Activated CD4-positive, alpha-beta T cell treated with anti-CD3 and anti-CD28 coated beads, Interleukin-2, amount 50 U/mL, for 1 hour (primary cell): ENCODE measurements around the gene CALCOCO1.

ENCODE experiments used
- DNase-seq: peaks from one replicate; pipeline ENCODE4 v3.0.0-alpha.2; 2020

The CALCOCO1 gene

GRCh38 chr12:53751336-53752191 is 24.3 kb upstream of the CALCOCO1 start, which contains the start of gene CISTR:
Gene CISTR, minus strand, starts transcription at chr12:53751979.
- no peak for DNase-seq

DNA sequence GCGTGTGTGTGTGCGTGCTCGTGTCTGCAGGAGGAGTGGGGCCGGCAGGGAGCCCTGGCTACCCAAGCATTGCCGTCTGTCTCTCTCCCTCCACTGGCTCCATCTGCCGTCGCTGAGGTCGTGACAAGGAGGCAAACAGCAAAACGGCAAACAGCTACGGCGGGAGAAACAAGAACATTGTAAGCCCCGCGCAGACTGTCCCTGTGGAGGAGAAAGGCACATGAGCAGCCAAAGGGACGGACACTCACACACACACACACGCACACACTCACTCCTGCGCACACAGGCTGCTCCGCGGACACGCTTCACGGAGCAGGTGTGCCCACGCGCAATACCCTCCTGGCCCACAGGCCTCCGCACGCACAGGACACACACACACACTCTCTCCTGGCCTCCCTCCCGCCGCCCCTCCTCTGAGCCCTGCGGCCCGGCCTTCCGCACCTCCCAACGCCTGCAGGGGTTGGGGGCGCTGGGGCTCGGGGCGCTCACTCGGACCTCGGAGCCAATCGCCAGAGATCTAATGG is 23.6 kb upstream of the CALCOCO1 start:
- no peak for DNase-seq

GRCh38 chr12:53749986-53750811 is 22.9 kb upstream of the CALCOCO1 start:
- DNase-seq, result no peak

- DNase-seq, result no peak
These were observed 21.0 kb upstream of the CALCOCO1 start for GRCh38 chr12:53748072-53748840.

DNA sequence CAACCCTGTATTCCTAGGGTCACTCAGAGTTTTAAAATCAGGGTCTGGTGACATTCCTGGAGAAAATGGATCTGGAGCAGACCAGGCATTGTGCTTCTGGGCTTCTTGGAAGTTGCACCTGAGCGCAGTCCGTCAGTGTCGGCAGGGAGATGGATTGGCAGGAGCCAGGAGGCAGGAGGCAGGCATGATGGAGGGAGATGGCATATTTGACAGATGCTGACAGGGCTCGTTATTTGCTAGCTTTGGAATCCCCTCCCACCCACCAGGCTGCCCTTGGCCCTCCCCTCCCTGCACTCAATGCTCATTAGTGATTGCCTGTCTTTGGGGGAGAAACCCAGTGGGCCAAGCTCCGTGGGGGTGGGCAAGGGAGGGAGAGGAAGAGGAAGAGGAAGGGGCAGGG is 19.8 kb upstream of the CALCOCO1 start:
- no peak for DNase-seq

DNA sequence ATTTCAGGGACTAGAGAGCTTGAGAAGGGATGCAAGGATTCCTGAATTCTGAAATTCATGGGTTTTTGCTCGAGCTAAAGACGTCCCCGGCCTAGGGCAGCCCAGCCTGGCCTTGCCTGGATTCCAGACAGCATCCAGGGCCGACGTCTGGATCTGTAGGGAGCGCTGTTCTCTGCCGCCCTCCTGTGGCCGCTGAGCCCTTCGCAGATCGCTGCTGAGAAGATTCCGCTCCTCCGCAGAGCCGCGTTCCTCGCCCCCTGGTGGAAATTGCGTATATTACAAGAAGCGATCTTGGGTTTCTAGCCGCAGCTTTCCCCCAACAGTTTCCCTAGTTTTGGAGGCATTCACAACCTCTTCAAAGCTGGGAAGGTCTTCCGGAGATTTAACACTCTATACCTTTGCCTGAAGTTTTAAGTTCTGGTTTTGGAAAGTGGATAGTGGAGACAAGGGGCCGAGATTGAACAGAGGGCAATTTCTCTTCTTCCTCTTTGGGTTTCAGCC is 19.4 kb upstream of the CALCOCO1 start:
- peak; percentile 87 for DNase-seq

- DNase-seq, result no peak
These were observed 17.5 kb upstream of the CALCOCO1 start for GRCh38 chr12:53744751-53745150.

DNA sequence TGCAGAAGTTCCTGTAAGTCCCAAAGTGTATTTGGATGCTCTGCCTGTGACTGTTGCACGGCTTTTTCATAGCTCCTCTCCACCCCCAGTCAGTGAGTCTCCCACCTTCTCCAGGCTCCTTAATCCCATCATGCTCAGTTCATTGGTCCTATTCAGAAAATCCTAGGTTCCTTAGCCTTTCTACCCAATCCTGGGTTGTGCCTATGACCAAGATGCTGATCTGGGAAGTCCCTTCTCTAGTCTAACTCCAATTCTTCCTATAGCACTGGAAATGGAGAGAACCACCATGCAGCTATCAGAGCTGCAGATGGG is 16.8 kb upstream of the CALCOCO1 start:
- no peak for DNase-seq

DNA sequence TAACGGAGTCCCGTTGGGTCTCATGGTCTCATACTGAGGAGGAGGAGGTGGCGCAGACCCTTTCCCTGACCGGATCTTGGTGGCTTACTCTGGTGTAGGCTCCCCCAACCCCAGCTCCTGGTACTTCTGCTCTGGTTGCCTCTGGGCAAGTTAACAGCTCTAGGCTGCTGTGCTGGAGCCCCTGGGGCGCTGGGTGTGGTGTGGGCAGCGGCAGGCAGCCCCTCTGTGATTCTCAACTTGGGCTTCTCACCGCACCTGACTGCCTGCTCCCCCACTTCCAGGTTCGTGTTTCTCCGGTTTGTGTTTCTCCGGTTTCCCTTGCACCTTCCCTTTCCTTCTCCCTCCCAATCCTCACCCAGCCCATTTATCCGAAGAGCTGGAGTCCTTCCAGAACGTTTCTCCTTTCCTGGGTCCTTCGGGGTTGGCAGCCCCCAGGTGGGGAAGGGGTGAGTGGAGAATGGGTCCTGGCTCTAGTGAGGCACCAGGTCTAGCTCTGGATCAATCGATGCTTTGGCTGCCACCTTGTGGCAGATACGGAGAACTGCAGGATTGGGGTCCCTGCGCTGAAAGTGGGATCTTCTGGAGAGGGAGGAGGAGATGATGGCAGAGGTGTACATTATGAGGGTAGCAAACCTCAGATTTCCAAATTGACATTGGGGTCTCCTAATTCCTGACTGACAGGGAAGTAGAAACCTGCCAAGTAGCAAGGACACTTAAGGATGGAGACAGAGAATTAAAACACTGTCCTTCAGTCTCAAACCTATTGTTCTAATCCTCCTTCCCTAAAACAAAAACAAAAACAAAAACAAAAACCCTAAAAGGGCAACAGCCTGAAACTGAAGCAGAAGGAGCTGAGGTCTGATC is 16.2 kb upstream of the CALCOCO1 start:
- DNase-seq, result peak; percentile 60

- no peak for DNase-seq
These were observed 12.9 kb upstream of the CALCOCO1 start for GRCh38 chr12:53740130-53740491.

- DNase-seq, result no peak
These were observed 12.2 kb upstream of the CALCOCO1 start for GRCh38 chr12:53739214-53740129.

DNA sequence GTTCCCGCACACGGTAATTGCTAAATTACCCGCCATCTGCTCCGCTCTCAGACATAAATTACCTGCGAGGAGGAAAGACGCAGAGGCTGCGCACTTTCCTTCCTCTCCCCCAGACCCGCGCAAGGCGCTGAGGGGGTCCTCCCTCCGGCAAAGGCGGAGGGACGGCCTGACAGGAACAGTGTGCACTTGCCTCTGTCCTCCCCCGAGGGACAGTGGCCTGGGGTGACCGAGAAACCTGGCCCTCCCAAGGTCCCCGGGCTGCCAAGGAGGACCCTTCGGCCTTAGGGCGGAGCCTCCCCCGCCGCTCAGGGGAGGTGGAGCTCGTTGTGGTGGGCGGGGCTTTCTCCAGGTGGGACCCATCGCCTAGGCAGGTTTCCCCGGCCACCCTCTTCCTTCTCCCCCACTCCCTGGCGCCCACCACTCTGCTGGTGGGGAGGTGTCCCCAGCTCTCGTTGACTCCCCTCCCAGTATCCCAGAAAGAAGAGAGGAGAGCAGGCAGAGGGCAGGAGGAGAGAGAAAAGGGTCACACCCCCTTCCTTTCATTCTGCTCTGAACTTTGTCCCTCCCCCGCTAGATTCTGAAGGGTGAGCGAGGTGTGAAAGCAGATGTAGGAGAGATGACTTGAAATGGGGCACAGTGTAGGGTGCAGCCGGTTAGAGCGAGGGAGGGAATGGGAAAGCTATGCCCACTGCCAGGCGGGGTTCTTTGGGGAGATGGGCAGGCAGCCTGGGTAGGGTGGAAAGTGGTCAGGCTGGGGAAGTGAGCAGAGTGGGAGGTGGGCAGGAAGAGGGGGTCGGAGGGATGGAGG is 11.4 kb upstream of the CALCOCO1 start:
- DNase-seq, result peak; percentile 47

- DNase-seq, result no peak
These were observed 10.7 kb upstream of the CALCOCO1 start for GRCh38 chr12:53737951-53738405.

GRCh38 chr12:53737093-53737808 is 10.0 kb upstream of the CALCOCO1 start:
- DNase-seq, result no peak

DNA sequence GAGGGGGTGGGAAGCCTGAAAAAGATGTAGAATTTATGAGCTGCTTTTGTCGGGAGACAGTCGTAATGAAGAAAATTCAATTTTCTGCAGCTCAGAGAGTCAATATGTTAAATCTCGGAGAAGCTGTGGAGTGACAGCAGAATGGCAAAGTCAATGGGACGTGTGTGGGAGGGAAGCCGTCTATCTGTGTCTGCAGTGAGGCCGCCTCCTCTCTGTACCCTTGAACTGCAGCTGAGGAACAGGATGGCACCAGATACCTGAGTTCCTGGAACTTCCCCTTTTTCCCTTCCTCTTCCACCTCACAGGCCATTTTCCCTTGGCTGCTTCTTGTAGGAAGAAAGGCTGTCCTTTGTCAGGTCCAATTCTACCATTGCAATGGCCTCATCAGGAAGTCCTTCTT is 9.3 kb upstream of the CALCOCO1 start:
- no peak for DNase-seq

GRCh38 chr12:53735556-53735955 is 8.3 kb upstream of the CALCOCO1 start:
- DNase-seq, result no peak

GRCh38 chr12:53734425-53734824 is 7.2 kb upstream of the CALCOCO1 start:
- no peak for DNase-seq

DNA sequence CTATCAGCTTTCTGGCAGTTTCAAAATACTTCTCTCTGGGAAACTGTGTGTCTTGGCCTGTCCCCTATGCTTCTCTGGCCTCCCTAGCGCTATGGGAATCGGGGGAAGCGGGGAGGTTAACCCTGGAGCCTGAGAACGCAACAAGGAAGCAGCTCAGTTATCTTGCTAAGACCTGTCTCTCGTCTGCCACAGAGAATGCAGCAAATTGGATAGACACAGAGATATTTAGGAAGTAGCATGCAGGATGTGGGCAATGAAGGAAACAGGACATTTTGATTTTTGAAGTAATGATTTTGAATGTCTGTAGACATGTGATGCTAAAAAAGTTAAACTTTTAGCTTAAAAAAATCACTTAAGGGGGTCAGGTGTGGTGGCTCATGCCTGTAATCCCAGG is 6.6 kb upstream of the CALCOCO1 start:
- DNase-seq, result no peak
